ENCODE data around the gene PPP4R4.

DNA sequence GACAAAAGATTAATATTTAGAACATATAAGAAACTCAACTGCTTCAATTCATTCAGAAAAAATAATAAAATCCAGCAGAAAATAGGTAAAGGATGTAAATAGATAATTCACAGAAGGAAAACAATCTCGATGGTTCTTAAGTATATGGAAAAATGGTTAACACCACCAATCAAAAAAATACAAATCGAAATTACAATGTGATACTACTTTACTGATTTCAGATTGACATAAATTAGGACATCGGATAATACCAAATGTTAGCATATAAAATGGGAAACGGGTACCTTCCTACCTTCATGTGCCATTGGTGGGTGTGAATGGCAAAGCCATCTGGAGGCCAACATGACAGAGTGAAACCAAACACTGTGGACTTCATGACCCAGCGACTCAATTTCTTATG, 1.6 kb upstream of the PPP4R4 start:
- TF ChIP-seq, protein P1, sequence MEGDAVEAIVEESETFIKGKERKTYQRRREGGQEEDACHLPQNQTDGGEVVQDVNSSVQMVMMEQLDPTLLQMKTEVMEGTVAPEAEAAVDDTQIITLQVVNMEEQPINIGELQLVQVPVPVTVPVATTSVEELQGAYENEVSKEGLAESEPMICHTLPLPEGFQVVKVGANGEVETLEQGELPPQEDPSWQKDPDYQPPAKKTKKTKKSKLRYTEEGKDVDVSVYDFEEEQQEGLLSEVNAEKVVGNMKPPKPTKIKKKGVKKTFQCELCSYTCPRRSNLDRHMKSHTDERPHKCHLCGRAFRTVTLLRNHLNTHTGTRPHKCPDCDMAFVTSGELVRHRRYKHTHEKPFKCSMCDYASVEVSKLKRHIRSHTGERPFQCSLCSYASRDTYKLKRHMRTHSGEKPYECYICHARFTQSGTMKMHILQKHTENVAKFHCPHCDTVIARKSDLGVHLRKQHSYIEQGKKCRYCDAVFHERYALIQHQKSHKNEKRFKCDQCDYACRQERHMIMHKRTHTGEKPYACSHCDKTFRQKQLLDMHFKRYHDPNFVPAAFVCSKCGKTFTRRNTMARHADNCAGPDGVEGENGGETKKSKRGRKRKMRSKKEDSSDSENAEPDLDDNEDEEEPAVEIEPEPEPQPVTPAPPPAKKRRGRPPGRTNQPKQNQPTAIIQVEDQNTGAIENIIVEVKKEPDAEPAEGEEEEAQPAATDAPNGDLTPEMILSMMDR (IDR thresholded peaks at IDR 0.05) = no peak
- TF ChIP-seq TAF1 (IDR thresholded peaks at IDR 0.05; ENCODE audit: borderline replicate concordance, low read depth, low read length) = no peak
- TF ChIP-seq, protein P2, sequence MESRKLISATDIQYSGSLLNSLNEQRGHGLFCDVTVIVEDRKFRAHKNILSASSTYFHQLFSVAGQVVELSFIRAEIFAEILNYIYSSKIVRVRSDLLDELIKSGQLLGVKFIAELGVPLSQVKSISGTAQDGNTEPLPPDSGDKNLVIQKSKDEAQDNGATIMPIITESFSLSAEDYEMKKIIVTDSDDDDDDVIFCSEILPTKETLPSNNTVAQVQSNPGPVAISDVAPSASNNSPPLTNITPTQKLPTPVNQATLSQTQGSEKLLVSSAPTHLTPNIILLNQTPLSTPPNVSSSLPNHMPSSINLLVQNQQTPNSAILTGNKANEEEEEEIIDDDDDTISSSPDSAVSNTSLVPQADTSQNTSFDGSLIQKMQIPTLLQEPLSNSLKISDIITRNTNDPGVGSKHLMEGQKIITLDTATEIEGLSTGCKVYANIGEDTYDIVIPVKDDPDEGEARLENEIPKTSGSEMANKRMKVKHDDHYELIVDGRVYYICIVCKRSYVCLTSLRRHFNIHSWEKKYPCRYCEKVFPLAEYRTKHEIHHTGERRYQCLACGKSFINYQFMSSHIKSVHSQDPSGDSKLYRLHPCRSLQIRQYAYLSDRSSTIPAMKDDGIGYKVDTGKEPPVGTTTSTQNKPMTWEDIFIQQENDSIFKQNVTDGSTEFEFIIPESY (IDR thresholded peaks at IDR 0.05; ENCODE audit: borderline replicate concordance, low read depth) = no peak
